GM12865 (cell line): ENCODE measurements around the gene PIWIL1.

ENCODE experiments used
- DNase-seq: peaks from one replicate; pipeline ENCODE4 v3.0.0; 2010; ENCODE audit warnings: low read depth
- H3K4me3 ChIP-seq: 2 replicates; pipeline ENCODE4 v1.5.1; 2011; ENCODE audit warnings: mild to moderate bottlenecking, low read depth, low read length, control low read depth
- CTCF ChIP-seq: IDR thresholded peaks from 2 replicates; pipeline ENCODE4 v1.5.1; 2011; ENCODE audit warnings: low read length, control low read depth, low read depth, inconsistent platforms; ENCODE audit not compliant: insufficient read depth; ENCODE audit errors: missing control alignments

PIWIL1 gene

DNA sequence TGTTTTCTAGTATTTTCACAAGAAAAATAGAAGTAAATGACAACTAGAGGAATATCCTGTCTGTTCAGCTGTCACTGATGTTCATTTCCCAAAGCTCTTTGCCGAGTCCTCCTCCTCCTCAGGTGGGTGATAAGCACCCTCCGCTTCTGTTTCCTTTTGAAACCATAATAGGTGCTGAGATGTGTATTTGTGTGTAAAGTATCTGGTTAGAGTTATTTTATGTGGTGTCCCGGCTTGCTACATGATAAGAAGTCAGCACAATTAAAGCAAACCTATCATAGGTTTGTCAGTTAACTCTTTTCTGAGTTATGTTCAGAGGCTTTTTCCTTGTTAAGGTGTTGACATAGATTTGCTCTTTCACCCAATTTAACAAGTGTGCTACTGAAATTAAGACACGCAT is 82.4 kb downstream of the PIWIL1 start:
- no peak for TF ChIP-seq CTCF
- no peak for DNase-seq
- no peak overlapping the region for H3K4me3 ChIP-seq

- no peak for TF ChIP-seq CTCF
- H3K4me3 ChIP-seq: no peak overlapping the region
- DNase-seq: no peak
Measured at GRCh38 chr12:130421896-130422295, 84.2 kb downstream of the PIWIL1 start.
